CD4-positive, alpha-beta T cell treated with Interleukin-2 at 100 ng/mL for 4 hours (primary cell): Measurements from ENCODE around the gene MTARC2.

Experiments
- DNase-seq: peaks from one replicate; pipeline ENCODE4 v3.0.0-alpha.2; 2020; ENCODE audit warnings: low spot score

The MTARC2 gene

GRCh38 chr1:220769205-220769604 lies 21.1 kb downstream of the MTARC2 start:
- DNase-seq: no peak

GRCh38 chr1:220770245-220770913 lies 22.3 kb downstream of the MTARC2 start:
- no peak for DNase-seq

- DNase-seq: no peak
Observed at GRCh38 chr1:220772846-220773245, 24.7 kb downstream of the MTARC2 start.

DNA sequence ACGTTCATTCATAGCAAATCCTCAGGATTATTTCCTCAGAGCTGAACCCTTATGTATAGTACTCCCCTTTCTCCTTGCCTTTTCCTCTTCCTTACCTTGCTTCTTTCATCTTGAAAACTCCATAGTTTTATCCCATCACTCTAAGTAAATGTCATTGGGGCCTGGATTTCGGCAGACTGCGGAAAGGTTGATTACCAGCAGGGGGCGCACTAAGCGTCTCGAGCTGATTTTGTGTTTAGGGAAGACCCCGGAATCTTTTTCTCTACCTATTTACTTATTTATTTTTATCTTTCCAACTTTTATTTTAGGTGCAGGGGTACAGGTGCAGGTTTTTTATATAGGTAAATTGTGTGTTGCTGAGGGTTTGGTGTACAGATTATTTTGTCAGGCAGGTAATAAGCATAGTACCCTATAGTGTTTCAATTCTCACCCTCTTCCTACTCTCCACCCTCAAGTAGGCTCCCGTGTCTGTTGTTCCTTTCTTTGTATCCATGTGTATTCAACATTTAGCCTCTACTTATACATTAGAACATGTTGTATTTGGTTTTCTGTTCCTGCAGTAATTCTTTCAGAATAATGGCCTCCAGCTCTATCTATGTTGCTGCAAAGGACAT lies 27.2 kb downstream of the MTARC2 start:
- peak; percentile 34 for DNase-seq

- no peak for DNase-seq
Observed at GRCh38 chr1:220776254-220776653, 28.1 kb downstream of the MTARC2 start.

GRCh38 chr1:220776720-220777326 lies 28.7 kb downstream of the MTARC2 start:
- DNase-seq: peak; percentile 52

DNA sequence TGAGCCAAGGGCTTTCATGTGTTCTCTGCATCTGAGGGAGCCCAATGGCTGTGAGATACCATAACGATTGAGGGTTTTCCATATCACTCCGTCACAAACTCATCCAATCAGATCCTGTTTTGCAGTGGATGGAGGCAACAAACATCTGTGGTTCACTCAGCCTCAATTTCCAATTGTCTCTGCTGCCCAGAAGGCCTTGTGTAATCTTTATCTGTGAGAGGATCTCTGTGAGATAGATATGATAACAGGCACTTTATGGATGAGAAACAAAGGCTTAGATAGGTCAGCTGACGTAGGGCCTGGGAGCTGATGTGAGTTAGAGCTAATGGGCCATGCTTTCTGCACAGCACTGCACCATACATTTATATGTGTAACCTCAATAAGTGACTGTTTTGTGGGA lies 35.3 kb downstream of the MTARC2 start:
- no peak for DNase-seq

DNA sequence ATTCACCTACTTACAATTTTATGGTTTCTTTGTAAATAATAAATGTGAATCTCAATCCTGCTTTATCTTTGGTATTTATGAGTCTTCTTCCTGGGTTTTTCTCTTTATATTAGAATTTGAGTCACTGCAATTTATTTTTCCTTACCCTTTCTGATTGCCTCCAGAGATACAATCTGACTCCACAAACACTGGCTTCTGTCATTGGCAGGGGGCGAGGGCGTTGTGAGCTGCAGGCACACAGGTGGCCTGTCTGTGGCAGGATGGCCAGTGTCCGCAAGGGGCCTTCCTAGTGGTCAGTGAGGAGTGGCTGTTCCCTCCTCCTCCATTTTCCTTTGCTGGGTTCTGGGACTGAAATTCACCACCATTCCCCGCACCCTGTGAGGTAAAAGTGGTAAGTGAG lies 36.6 kb downstream of the MTARC2 start:
- no peak for DNase-seq

DNA sequence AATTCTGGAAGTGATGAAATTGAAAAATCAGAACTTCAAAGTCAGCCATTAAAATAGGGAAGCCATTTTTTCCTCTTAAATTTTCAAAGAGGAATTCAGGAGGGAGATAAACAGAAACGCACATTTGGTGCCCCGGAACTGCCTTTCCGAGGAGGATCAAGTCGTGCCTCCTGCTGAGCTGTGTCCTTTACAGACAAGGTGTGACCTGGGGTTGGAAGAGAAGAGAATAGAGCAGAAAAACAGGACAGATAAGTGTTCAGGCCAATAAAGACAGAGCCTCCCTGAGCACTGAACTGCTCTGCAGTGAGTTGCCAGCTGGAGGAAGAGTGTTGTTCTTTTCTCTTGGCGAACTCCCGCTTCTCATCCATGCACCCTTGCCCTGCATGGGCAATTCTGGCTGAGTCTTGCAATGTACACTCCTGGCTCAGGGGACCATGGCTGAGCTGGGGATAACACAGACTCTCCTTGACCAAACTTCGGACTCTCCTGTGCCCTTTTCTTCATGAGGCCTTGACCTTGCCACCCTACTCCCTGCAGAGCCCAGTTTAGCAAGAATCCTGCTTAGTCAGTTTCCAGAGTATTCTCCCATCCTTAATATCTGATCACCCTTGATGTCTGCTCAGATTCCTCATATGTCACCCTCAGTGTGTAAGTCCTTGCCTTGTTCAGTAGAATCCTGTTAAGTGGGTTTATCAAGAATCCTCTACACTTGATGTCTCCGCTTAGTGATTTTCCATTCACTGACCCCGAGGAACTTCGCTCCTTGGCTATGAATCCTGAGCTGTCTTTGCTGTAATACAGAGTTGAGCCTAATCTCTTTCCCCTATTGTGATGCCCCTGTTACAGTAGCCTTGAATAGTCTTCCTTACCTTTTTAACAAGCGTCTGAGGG lies 37.3 kb downstream of the MTARC2 start:
- no peak for DNase-seq

DNA sequence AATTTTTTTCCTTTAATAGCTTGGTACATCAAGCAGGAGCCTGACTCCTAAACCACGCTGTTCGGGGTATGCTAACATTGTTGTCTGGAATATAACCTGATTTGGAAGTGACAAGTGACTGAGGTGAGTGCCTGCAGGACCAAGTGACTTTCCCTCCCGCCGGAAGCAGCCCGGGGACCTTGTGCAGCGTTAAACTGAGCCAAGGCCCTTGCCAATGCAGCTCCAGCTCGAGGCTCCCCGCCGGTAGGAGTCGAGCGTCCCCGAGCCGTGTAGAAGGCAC lies 37.9 kb downstream of the MTARC2 start:
- DNase-seq: no peak

GRCh38 chr1:220786337-220787068 lies 38.4 kb downstream of the MTARC2 start, which contains the start of gene MTARC1:
MTARC1 (plus strand) TSS chr1:220786913; CDS start chr1:220786945, 32 bp downstream.
- no peak for DNase-seq

- DNase-seq: no peak
Observed at GRCh38 chr1:220787069-220787619, 39.0 kb downstream of the MTARC2 start.

GRCh38 chr1:220788900-220789299 lies 40.8 kb downstream of the MTARC2 start:
- no peak for DNase-seq

- DNase-seq: no peak
Observed at GRCh38 chr1:220789532-220790147, 41.5 kb downstream of the MTARC2 start.

DNA sequence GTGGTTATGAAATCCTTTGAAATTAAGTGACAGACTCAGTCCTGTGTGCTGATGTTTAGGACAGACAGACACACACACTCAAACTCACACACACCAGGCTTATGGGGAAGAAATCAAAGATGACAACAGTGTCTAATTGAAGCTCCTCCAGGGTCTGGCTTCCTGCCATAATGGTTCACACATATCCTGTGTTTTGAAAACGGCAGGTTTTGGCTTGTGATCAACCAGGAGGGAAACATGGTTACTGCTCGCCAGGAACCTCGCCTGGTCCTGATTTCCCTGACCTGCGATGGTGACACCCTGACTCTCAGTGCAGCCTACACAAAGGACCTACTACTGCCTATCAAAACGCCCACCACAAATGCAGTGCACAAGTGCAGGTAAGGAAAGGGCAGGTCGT lies 43.2 kb downstream of the MTARC2 start:
- DNase-seq: no peak

- no peak for DNase-seq
Observed at GRCh38 chr1:220791956-220792355, 43.8 kb downstream of the MTARC2 start.

- no peak for DNase-seq
Observed at GRCh38 chr1:220796530-220796929, 48.4 kb downstream of the MTARC2 start.

DNA sequence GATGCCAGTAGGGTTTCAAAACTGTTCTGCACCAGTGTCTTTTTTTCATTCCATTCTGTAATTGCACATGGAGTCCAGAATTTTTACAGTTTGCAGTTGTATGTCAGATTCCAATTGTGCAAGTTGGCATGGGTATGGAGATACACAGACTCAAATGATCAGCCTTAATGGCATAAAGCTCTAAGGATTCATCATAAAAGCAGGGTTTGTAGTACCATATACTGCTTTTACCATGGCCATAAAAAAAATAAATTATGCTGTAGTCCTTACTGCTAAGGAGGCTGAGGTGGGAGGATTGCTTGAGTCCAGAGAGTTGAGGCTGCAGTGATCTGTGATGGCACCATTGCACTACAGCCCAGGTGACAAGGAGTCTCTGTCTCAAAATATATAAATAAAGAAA lies 48.9 kb downstream of the MTARC2 start:
- DNase-seq: no peak

- DNase-seq: no peak
Observed at GRCh38 chr1:220797553-220797952, 49.4 kb downstream of the MTARC2 start.

DNA sequence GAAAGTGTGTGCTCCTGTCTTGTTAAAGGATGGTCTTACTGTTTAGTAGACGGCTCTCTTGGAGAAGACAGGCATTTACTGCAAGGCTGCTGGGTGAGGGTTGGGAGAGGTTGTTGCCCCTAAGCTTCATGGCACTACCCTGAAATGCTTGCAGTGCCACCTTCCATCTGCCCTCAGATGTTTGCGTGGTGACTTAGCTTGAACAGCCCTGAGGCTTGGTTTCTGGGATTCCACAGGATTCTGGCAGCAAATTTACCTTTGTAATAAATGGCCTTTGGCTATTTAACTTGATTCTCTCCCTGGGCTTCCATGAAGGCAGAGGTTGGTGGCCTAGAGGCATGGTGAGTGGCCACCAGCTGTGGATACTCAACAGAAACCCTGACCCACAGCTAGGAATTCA lies 50.2 kb downstream of the MTARC2 start:
- no peak for DNase-seq

- DNase-seq: no peak
Observed at GRCh38 chr1:220800262-220800661, 52.1 kb downstream of the MTARC2 start.
